Endometrial microvascular endothelial cells (primary cell): ENCODE results near the gene AMBN. TPM values are rescaled to one million over a fixed set of nuclear protein-coding genes. Genes with fewer than 3 reads are reported as not detected.

Experiments
- in situ Hi-C: cut with HindIII; loops from 2 replicates; pipeline ENCODE4 v1.10.0; 2017; ENCODE audit warnings: low sequenced_read_pairs, low pct_unique_long_range_greater_than_20kb; ENCODE audit errors: inconsistent ontology term
- total RNA-seq: library from RNA; depleted of rRNA; stranded (reverse); fragments of >200 nt; gene quantifications from one replicate; pipeline ENCODE4 v1.2.3, GENCODE V29; 2015; ENCODE audit errors: inconsistent ontology term

The AMBN gene
- total RNA-seq, 1 donor from 2014 or later, result not detected

GRCh38 chr4:70654605-70655011 is 62.6 kb downstream of the AMBN start:
- in situ Hi-C loops, result no loop called here

Other genes with a start within 250 kb of the AMBN start
- gene SMR3A, start 231.5 kb upstream of the AMBN start, total RNA-seq, result not detected
- not detected for gene SMR3B, start 209.1 kb upstream of the AMBN start, total RNA-seq
- not detected for gene OPRPN, start 194.3 kb upstream of the AMBN start, total RNA-seq
- gene MUC7, start 120.1 kb upstream of the AMBN start, total RNA-seq, result not detected
- not detected for gene AMTN, start 73.7 kb upstream of the AMBN start, total RNA-seq
- gene ENAM, start 36.5 kb downstream of the AMBN start, total RNA-seq, result not detected
- gene JCHAIN, start 74.3 kb downstream of the AMBN start, total RNA-seq, result not detected
- gene UTP3, start 96.3 kb downstream of the AMBN start, total RNA-seq, result 23.7 TPM
- gene RUFY3, start 129.7 kb downstream of the AMBN start, total RNA-seq, result 9.7 TPM
- gene GRSF1, start 247.6 kb downstream of the AMBN start, total RNA-seq, result 67.6 TPM